Esophagus squamous epithelium (tissue), 5 donors: ENCODE measurements around the gene LRP4. TPM values are rescaled to one million over a fixed set of nuclear protein-coding genes. Genes with fewer than 3 reads are reported as not detected.

Experiments
- DNase-seq: peaks from one replicate; lab custom pipeline; 2025; lab: John Stamatoyannopoulos, UW
- H3K27ac ChIP-seq, 4 donors: fragments of 200-600 bp; sonication (generic); one replicate each; pipeline ENCODE4 v1.5.1; 2016 to 2019; ENCODE audit warnings: mild to moderate bottlenecking in 1 of 4
- H3K27me3 ChIP-seq, 4 donors: fragments of 200-600 bp; sonication (generic); 1 replicate in 3 of 4; 2 replicates in 1 of 4; pipeline versions ENCODE4 v1.5.1 to v1.6.0; 2017 to 2021; ENCODE audit warnings: antibody characterized with exemption in 1 of 4
- H3K36me3 ChIP-seq, 3 donors: fragments of 200-600 bp; sonication (generic); one replicate each; pipeline ENCODE4 v1.5.1; 2016 to 2019
- H3K4me1 ChIP-seq, 3 donors: fragments of 200-600 bp; sonication (generic); one replicate each; pipeline ENCODE4 v1.5.1; 2017 to 2019
- H3K4me3 ChIP-seq, 4 donors: fragments of 200-600 bp; sonication (generic); 1 replicate in 3 of 4; 2 replicates in 1 of 4; pipeline ENCODE4 v1.5.1; 2016 to 2019; ENCODE audit warnings: mild to moderate bottlenecking in 2 of 4, moderate library complexity in 1 of 4
- H3K9me3 ChIP-seq, 3 donors: fragments of 200-600 bp; sonication (generic); one replicate each; pipeline ENCODE4 v1.5.1; 2016 to 2019
- POLR2A ChIP-seq, 4 donors: fragments of 450-650 bp; IDR thresholded peaks; one replicate each; pipeline ENCODE4 v1.6.1; 2017; ENCODE audit warnings: antibody characterized with exemption in 4 of 4, mild to moderate bottlenecking in 4 of 4, moderate library complexity in 3 of 4
- WGBS, 2 donors: methylation state at CpG; one replicate each; pipeline ENCODE4 v1.1.5; 2018; 5-methylcytosine and 5-hydroxymethylcytosine counted together
- intact Hi-C: fragments of 100-400 bp; cut with DNase I; formaldehyde crosslinking; loops from one replicate; pipeline ENCODE4 v1.15.0; 2022
- total RNA-seq, 4 donors: library from RNA; depleted of rRNA; stranded (reverse); fragments of >200 nt; gene quantifications; one replicate each; pipeline ENCODE4 v1.1.0, GENCODE V29; 2016
- TF ChIP-seq, protein P1 (sequence below), 6 experiments: fragments of 450-650 bp in 4 of 6; fragments of 200-600 bp in 2 of 6; sonication (generic) in 2 of 6; IDR thresholded peaks; one replicate each; pipeline ENCODE4 v1.5.1; 2016 to 2019; ENCODE audit warnings: antibody characterized with exemption in 6 of 6, mild to moderate bottlenecking in 4 of 6, moderate library complexity in 4 of 6
- donor health status: DM: yes; HTN: yes; CAD: no.

The LRP4 gene
- total RNA-seq, 4 donors from 2014 or later = 2.5 to 9.5 (median 5.9) TPM

DNA sequence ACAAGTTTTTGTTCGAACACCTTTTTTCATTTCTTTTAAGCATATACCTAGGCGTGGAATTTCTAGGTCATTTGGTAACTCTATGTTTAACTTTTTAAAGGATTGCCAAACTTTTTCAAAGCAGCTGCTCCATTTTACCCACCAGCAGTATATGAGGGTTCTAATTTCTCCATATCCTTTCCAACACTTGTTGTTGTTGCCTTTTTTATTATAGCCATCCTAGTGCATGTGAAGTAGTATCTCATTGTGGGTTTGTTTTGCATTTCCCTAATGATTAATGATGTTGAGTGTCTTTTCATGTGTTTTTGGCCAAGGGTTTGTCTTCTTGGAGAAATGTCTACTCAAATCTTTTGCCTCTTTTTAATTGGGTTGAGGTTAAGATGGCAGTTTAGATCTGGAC lies 42.7 kb upstream of the LRP4 start:
- no peak for TF ChIP-seq POLR2A (IDR thresholded peaks at IDR 0.05)
- TF ChIP-seq, protein P1, sequence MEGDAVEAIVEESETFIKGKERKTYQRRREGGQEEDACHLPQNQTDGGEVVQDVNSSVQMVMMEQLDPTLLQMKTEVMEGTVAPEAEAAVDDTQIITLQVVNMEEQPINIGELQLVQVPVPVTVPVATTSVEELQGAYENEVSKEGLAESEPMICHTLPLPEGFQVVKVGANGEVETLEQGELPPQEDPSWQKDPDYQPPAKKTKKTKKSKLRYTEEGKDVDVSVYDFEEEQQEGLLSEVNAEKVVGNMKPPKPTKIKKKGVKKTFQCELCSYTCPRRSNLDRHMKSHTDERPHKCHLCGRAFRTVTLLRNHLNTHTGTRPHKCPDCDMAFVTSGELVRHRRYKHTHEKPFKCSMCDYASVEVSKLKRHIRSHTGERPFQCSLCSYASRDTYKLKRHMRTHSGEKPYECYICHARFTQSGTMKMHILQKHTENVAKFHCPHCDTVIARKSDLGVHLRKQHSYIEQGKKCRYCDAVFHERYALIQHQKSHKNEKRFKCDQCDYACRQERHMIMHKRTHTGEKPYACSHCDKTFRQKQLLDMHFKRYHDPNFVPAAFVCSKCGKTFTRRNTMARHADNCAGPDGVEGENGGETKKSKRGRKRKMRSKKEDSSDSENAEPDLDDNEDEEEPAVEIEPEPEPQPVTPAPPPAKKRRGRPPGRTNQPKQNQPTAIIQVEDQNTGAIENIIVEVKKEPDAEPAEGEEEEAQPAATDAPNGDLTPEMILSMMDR (IDR thresholded peaks at IDR 0.05) = no peak
- no peak overlapping the region for H3K27ac ChIP-seq
- no peak overlapping the region for H3K4me3 ChIP-seq
- H3K36me3 ChIP-seq = peaks cover 0 to 14% (median 0%) of the 10 kb centered on the region in 3 donors
- no peaks in the 10 kb centered on the region for H3K27me3 ChIP-seq
- no peaks in the 10 kb centered on the region for H3K4me1 ChIP-seq
- DNase-seq = no peak
- WGBS, 2 donors = 95 to 97% methylated on average over 2 of the region's 2 CpGs
- intact Hi-C loops = no loop called here
- no peaks in the 10 kb centered on the region for H3K9me3 ChIP-seq

DNA sequence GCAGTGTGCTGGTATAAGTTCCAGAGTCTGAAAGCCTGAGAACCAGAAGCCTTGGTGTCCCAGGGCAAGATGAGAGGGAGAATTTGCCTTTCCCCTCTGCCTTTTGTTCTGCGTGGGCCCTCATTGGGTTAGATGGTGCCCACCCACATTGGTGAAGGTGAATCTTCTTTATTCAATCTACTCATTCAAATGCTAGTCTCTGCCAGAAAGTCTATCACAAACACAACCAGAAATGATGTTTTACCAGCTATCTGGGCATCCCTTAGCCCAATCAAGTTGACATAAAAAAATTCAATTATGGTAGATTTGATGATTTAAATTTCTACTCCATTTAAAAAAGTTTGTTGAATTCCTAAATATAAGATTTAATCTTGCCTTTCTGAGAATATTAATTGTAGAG lies 40.4 kb upstream of the LRP4 start:
- H3K9me3 ChIP-seq = no peaks in the 10 kb centered on the region
- no peaks in the 10 kb centered on the region for H3K27me3 ChIP-seq
- intact Hi-C loops = no loop called here
- 90 to 100% methylated on average over 1 of the region's 1 CpG for WGBS, 2 donors
- H3K4me1 ChIP-seq = no peaks in the 10 kb centered on the region
- H3K4me3 ChIP-seq = no peak overlapping the region
- H3K27ac ChIP-seq = no peak overlapping the region
- no peak for DNase-seq
- H3K36me3 ChIP-seq = peaks cover 0 to 14% (median 0%) of the 10 kb centered on the region in 3 donors
- TF ChIP-seq, protein P1 (IDR thresholded peaks at IDR 0.05) = no peak
- TF ChIP-seq POLR2A (IDR thresholded peaks at IDR 0.05) = no peak

- no peak overlapping the region for H3K27ac ChIP-seq
- H3K4me3 ChIP-seq = no peak overlapping the region
- no peaks in the 10 kb centered on the region for H3K36me3 ChIP-seq
- peaks cover 0 to 7% (median under 1%) of the 10 kb centered on the region in 3 donors for H3K4me1 ChIP-seq
- WGBS, 2 donors = 80 to 92% methylated on average over 5 of the region's 5 CpGs
- TF ChIP-seq POLR2A (IDR thresholded peaks at IDR 0.05) = no peak
- TF ChIP-seq, protein P1 (IDR thresholded peaks at IDR 0.05) = no peak
- DNase-seq = no peak
- H3K9me3 ChIP-seq = no peaks in the 10 kb centered on the region
- intact Hi-C loops = no loop called here
- H3K27me3 ChIP-seq = no peaks in the 10 kb centered on the region
Observed at GRCh38 chr11:46953093-46953492, 34.7 kb upstream of the LRP4 start.

DNA sequence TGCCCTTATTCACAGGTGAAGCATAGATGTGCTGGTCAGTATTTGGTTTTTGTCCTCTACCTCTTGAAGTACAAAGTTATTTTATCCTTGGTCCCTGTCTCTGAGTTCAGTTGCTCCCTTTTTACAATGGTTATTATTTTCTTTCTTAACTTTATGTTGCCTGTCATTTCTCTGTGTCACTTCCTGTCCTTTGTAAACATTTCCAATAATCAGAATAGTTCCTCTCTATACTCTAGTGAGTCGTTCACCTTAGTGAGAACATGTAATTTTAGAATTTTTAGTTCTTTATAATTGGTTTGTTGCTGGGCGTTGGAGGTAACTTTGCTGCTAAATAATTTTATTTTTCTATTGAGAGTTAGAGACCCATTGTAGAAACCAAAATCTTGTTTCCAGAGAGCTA lies 34.2 kb upstream of the LRP4 start:
- Histone ChIP-seq H3K4me3 (no peak overlapping the region), H3K36me3 (no peaks in the 10 kb centered on the region), H3K9me3 (no peaks in the 10 kb centered on the region), H3K27me3 (no peaks in the 10 kb centered on the region), H3K27ac (no peak overlapping the region), H3K4me1 (peaks cover 0 to 12% (median 4%) of the 10 kb centered on the region in 3 donors)
- TF ChIP-seq, protein P1 (IDR thresholded peaks at IDR 0.05) = no peak
- TF ChIP-seq POLR2A (IDR thresholded peaks at IDR 0.05) = no peak
- 67 to 73% methylated on average over 2 of the region's 2 CpGs for WGBS, 2 donors
- intact Hi-C loops = no loop called here
- no peak for DNase-seq

DNA sequence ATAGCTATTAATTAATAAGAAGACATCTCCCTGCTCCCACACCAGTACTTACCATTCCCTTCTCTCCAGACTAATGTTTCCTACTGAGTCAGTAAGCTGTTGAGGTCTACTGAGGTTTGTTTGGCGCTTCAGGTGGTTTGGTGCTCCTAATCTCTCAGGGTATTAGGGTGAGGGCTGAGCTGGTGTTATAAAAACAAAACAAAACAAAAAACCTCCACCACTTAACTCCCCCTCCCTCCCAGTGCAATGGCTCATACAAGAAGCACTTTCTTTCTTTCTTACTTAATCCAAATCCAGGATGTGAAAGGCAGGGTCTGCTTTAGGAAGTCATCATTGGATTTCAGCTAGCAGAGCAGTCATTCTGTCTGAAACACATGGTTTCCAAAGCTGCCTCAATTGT lies 33.5 kb upstream of the LRP4 start:
- H3K36me3 ChIP-seq = no peaks in the 10 kb centered on the region
- H3K4me1 ChIP-seq = peaks cover 0 to 19% (median 4%) of the 10 kb centered on the region in 3 donors
- intact Hi-C loops = no loop called here
- H3K27ac ChIP-seq = no peak overlapping the region
- H3K4me3 ChIP-seq = no peak overlapping the region
- TF ChIP-seq POLR2A (IDR thresholded peaks at IDR 0.05) = no peak
- TF ChIP-seq, protein P1 (IDR thresholded peaks at IDR 0.05) = no peak
- H3K27me3 ChIP-seq = no peaks in the 10 kb centered on the region
- no peak for DNase-seq
- H3K9me3 ChIP-seq = no peaks in the 10 kb centered on the region
- 63 to 100% methylated on average over 1 of the region's 1 CpG for WGBS, 2 donors
